Measurements from ENCODE around the gene HOMER3. TPM values are rescaled to one million over a fixed set of nuclear protein-coding genes. Genes with fewer than 3 reads are reported as not detected.

Gene HOMER3
- 20.6 to 29.2 TPM (median 28.8 TPM) in 5 replicates for total RNA-seq (2022; extraction: Qiagen RNA extraction)

GRCh38 chr19:18940769-18941627 is at the start of gene HOMER3:
Gene HOMER3, minus strand, starts transcription at chr19:18941217. Its CDS starts 2,235 bp downstream, at chr19:18938982.

GRCh38 chr19:18919086-18919899 is 21.7 kb downstream of the HOMER3 start, which contains the start of the genes COPE and DDX49:
Gene COPE, minus strand, starts transcription at chr19:18919387. Its CDS starts 39 bp downstream, at chr19:18919348.
Gene DDX49, plus strand, starts transcription at chr19:18919715. Its CDS starts 27 bp downstream, at chr19:18919742.

DNA sequence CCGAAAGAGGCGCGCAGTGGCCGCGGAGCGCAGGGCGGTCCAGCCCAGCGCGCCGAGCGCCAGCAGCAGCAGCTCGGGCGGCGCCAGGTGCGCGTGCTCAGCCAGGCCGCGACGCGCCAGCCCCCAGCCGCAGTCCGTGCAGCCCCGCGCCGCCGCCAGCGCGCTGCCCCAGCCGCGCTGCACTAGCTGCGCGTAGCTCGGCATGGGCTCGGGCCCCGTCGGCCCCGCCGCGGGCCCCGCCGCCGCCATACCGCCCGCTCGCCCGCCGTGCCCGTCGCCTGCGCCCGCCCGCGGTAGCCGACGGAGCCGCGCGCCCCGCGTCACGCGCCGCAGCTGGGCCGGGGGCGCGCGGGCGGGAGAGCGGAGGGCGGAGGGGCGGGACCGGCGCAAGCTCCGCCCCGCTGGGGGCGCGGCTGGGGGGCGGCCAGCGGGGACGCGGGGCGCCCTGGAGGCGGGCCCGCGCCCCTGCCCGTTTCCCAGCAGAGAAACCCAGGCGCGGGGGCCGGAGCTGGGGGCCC is 45.1 kb downstream of the HOMER3 start, which contains the start of gene CERS1:
Gene CERS1, minus strand, starts transcription at position 335 of the 518 bp plus-strand sequence. Its CDS starts 86 bp downstream, at position 249.

Other genes with a start within 250 kb of the HOMER3 start
- gene COMP, start 149.9 kb downstream of the HOMER3 start, total RNA-seq (2022; extraction: Qiagen RNA extraction): 0.18 to 0.39 TPM (median 0.24 TPM) in 5 replicates
- 36.1 to 43.5 TPM (median 42.0 TPM) in 5 replicates for gene UPF1, start 109.3 kb downstream of the HOMER3 start, total RNA-seq (2022; extraction: Qiagen RNA extraction)
- 3.6 to 5.3 TPM (median 5.0 TPM) in 5 replicates for gene CERS1, start 45.1 kb downstream of the HOMER3 start, total RNA-seq (2022; extraction: Qiagen RNA extraction)
- 132 to 173 TPM (median 166 TPM) in 5 replicates for gene COPE, start 21.8 kb downstream of the HOMER3 start, total RNA-seq (2022; extraction: Qiagen RNA extraction)
- gene DDX49, start 21.5 kb downstream of the HOMER3 start, total RNA-seq (2022; extraction: Qiagen RNA extraction): 28.0 to 44.4 TPM (median 42.2 TPM) in 5 replicates
- 22.2 to 31.2 TPM (median 28.1 TPM) in 5 replicates for gene SUGP2, start 92.3 kb upstream of the HOMER3 start, total RNA-seq (2022; extraction: Qiagen RNA extraction)
- gene ARMC6, start 92.4 kb upstream of the HOMER3 start, total RNA-seq (2022; extraction: Qiagen RNA extraction): 23.0 to 30.9 TPM (median 28.5 TPM) in 5 replicates
- gene SLC25A42, start 122.8 kb upstream of the HOMER3 start, total RNA-seq (2022; extraction: Qiagen RNA extraction): 0.71 to 0.87 TPM (median 0.74 TPM) in 5 replicates
- 20.3 to 25.7 TPM (median 23.5 TPM) in 5 replicates for gene TMEM161A, start 197.3 kb upstream of the HOMER3 start, total RNA-seq (2022; extraction: Qiagen RNA extraction)
- gene MEF2B, start 229.0 kb upstream of the HOMER3 start, total RNA-seq (2022; extraction: Qiagen RNA extraction): 0.15 to 1.0 TPM (median 0.41 TPM) in 5 replicates

Measured in A549 treated with AZD2906 at 1 μM for 4 hours (cell line).